Thoracic aorta (tissue), 2 donors: ENCODE measurements around the gene ATG7. TPM values are rescaled to one million over a fixed set of nuclear protein-coding genes. Genes with fewer than 3 reads are reported as not detected.
A peak's percentile ranks its signal among the peaks of the same experiment; 100 is the strongest.

Experiments
- ATAC-seq: fragments of 150-250 bp; one replicate; pipeline ENCODE4 v1.8.0; 2017; ENCODE audit warnings: low read depth; ENCODE audit not compliant: insufficient number of reproducible peaks, low FRiP score
- DNase-seq: peaks from one replicate; pipeline ENCODE4 v3.0.0-alpha.2; 2020; ENCODE audit warnings: low spot score
- H3K27ac ChIP-seq, 2 donors: fragments of 200-600 bp; sonication (generic); 1 replicate in 1 of 2; 2 replicates in 1 of 2; pipeline ENCODE4 v1.5.1; 2016; ENCODE audit warnings: mild to moderate bottlenecking in 2 of 2, moderate library complexity in 2 of 2
- H3K27me3 ChIP-seq: fragments of 200-600 bp; sonication (generic); replicated peaks from 2 replicates; pipeline ENCODE4 v1.6.0; 2016; ENCODE audit warnings: mild to moderate bottlenecking; ENCODE audit not compliant: insufficient read depth
- H3K36me3 ChIP-seq: fragments of 200-600 bp; sonication (generic); one replicate; pipeline ENCODE4 v1.5.1; 2016
- H3K4me1 ChIP-seq, 2 donors: fragments of 200-600 bp; sonication (generic); 1 replicate in 1 of 2; 2 replicates in 1 of 2; pipeline versions ENCODE4 v1.5.1 to v1.6.0; 2016; ENCODE audit warnings: low read depth in 2 of 2, mild to moderate bottlenecking in 1 of 2; ENCODE audit not compliant: control insufficient read depth in 1 of 2
- H3K4me3 ChIP-seq: fragments of 200-600 bp; sonication (generic); 2 replicates; pipeline ENCODE4 v1.5.1; 2016; ENCODE audit warnings: mild to moderate bottlenecking
- H3K9me3 ChIP-seq: fragments of 200-600 bp; sonication (generic); 2 replicates; pipeline ENCODE4 v1.5.1; 2016
- total RNA-seq, 2 donors: library from RNA; depleted of rRNA; stranded (reverse); fragments of >200 nt; gene quantifications; one replicate each; pipeline versions ENCODE4 v1.1.0 to v1.2.3, GENCODE V29; 2016
- TF ChIP-seq, protein P1 (sequence below): fragments of 200-600 bp; sonication (generic); IDR thresholded peaks from one replicate; pipeline ENCODE4 v1.5.1; 2019; ENCODE audit warnings: antibody characterized with exemption

Gene ATG7
- total RNA-seq, 2 donors from 2014 or later: 56.6 to 88.3 TPM

DNA sequence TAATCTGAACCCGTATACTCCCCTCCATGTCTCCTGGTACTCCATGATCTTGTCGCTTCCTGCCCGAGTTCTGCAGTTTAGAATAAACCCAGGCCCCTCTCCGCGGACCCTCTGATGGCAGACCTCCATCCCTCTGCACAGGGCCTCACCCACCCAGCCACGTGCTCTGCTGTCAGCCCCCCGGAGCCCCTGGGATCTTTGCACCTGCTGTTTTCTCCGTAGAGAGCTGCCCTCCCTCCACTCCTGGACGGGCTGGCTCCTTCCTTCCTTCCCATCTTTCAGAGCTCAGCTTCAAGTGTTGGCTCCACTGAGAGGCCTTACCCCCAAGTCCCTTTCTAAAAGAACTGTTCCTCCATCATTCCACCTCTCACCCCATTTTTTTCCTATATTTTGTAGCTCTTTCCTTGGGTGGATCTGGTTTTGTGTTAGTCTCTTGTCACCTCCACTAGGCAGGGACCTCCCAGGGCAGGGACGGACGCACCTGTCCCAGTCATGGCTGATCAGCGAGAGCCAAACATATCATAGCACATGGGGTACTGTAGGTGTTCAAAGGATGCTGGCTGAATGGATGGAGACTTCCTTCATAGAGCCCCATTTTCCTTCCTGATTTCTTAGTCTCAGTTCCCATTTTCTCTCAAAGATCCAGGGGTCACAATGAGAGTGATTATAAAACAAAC lies 264.9 kb downstream of the ATG7 start:
- Histone ChIP-seq H3K4me1 (peaks cover 21 to 40% of the 10 kb centered on the region in 2 donors), H3K27me3 (no peaks in the 10 kb centered on the region), H3K36me3 (no peaks in the 10 kb centered on the region), H3K9me3 (no peaks in the 10 kb centered on the region), H3K4me3 (no peak overlapping the region), H3K27ac (no peak overlapping the region)
- no peak for DNase-seq
- TF ChIP-seq, protein P1, sequence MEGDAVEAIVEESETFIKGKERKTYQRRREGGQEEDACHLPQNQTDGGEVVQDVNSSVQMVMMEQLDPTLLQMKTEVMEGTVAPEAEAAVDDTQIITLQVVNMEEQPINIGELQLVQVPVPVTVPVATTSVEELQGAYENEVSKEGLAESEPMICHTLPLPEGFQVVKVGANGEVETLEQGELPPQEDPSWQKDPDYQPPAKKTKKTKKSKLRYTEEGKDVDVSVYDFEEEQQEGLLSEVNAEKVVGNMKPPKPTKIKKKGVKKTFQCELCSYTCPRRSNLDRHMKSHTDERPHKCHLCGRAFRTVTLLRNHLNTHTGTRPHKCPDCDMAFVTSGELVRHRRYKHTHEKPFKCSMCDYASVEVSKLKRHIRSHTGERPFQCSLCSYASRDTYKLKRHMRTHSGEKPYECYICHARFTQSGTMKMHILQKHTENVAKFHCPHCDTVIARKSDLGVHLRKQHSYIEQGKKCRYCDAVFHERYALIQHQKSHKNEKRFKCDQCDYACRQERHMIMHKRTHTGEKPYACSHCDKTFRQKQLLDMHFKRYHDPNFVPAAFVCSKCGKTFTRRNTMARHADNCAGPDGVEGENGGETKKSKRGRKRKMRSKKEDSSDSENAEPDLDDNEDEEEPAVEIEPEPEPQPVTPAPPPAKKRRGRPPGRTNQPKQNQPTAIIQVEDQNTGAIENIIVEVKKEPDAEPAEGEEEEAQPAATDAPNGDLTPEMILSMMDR: no peak
- no peak for ATAC-seq

DNA sequence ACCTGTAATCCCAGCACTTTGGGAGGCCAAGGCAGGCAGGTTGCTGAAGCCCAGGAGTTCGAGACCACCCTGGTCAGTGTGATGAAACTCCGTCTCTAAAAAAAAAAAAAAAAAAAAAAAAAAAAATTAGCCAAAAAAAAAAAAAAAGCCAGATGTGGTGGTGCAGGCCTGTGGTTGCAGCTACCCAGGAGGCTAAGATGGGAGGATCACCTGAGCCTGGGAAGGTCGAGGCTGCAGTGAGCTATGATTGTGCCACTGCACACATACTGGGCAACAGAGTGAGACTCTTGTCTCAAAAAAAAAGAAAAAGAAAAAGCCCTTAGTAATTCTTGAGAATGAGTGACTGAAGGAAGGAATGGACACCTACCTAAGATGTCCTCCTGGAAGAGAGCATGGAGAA lies 266.4 kb downstream of the ATG7 start:
- DNase-seq (no peak), ATAC-seq (no peak)
- no peaks in the 10 kb centered on the region for H3K27me3 ChIP-seq
- H3K9me3 ChIP-seq: no peaks in the 10 kb centered on the region
- no peaks in the 10 kb centered on the region for H3K36me3 ChIP-seq
- no peak overlapping the region for H3K4me3 ChIP-seq
- no peak overlapping the region for H3K27ac ChIP-seq
- TF ChIP-seq, protein P1: no peak
- H3K4me1 ChIP-seq: peaks cover 15 to 33% of the 10 kb centered on the region in 2 donors

DNA sequence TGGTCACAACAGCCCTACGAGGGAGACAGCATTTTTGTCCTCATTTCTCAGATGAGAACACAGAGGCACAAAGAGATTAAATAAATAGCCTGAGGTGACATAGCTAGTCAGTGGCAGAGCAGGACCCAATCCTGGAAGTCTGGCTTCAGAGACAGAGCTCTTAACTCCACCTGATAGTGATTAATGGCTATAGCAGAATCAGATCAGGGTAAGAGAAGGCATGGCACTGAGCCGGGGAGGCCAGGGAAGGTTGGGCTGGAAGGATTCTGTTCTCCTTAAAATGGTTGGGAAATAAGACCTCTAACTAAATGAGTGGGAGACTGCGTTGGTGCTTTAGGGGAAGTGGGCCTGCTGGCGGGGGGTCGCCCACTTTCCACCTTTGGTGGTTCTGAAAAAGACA lies 267.0 kb downstream of the ATG7 start:
- no peak overlapping the region for H3K4me3 ChIP-seq
- no peaks in the 10 kb centered on the region for H3K9me3 ChIP-seq
- DNase-seq (no peak), ATAC-seq (no peak)
- peaks cover 8 to 31% of the 10 kb centered on the region in 2 donors for H3K4me1 ChIP-seq
- no peaks in the 10 kb centered on the region for H3K27me3 ChIP-seq
- TF ChIP-seq, protein P1: no peak
- no peaks in the 10 kb centered on the region for H3K36me3 ChIP-seq
- H3K27ac ChIP-seq: no peak overlapping the region

DNA sequence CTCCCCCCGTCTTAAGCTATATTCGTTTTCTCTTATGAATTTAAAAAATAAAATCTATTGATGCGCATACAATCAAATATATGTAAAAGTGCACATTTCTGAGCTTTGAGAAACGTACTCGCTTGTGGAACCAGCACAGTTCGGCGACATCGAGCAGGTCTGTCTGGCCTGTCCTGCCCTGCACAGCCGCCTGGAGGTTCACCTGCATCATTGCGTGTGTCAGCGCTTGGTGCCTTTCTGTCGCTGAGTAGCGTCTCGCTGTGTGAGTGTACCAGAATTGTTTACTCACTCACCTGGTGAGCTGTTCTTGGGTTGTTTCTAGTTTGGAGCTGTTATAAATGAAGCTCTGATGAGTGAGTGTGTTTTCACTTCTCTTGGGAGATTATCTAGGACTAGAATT lies 267.5 kb downstream of the ATG7 start:
- DNase-seq: no peak
- Histone ChIP-seq H3K4me3 (no peak overlapping the region), H3K4me1 (peaks cover 4 to 31% of the 10 kb centered on the region in 2 donors), H3K9me3 (no peaks in the 10 kb centered on the region), H3K27me3 (no peaks in the 10 kb centered on the region), H3K27ac (no peak overlapping the region), H3K36me3 (no peaks in the 10 kb centered on the region)
- TF ChIP-seq, protein P1: no peak
- no peak for ATAC-seq

DNA sequence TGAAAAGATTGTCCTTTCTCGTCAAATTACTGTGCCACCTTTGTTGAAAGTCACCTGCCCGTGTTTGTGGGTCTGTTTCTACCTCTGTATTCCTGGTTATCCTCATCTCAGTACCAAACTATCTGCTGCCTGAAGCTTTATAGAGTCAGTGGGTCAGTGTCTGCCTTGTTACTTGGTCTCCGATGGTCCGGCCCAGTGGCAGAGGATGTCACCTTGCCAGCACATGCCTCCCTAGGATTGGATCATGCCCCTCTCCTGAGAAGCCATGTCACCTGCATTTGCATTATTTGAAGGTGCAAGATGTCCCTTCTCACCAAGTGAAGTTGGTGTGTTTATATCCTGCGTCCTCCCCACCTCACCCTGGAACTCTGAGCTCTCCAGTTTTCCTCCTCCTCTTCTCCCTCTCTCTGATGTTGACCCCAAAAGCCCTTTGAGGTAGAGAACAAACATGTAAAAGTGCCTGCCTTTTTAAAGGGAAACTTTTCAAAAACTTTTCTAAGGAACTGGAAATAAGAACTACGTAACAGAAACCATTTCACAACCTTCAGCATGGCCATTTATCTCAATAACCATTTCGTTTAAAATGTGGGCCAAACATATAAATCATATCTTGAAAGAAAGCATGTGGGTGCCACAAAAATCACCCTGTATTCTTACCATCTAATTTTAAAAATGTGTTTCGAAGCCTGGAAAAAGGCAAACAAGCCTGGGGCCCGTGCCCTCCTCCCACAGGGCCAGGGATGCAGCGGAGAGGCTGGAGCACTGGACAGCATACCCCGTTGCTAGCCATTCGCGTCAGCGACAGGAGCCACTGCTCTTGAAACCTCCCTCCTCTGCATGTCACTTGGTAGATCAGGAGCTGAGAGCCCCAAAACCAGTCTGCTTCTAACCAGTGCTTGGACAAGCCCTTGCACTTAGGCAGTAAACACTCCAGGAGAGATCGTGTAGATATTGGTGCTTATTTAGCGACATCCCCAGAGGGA lies 269.4 kb downstream of the ATG7 start:
- ATAC-seq: no peak
- Histone ChIP-seq H3K4me3 (peak overlapping the region; percentile 22), H3K9me3 (no peaks in the 10 kb centered on the region), H3K27me3 (no peaks in the 10 kb centered on the region), H3K4me1 (peaks cover 3 to 38% of the 10 kb centered on the region in 2 donors), H3K36me3 (no peaks in the 10 kb centered on the region), H3K27ac (peak overlapping the region; percentile 46 to 62)
- TF ChIP-seq, protein P1: no peak
- no peak for DNase-seq
